ENCODE measurements around the gene CFAP299.
"Not testable (repeated sequence)": the region's sequence is repeated elsewhere in the genome, so short reads cannot be mapped to it uniquely, and the experiment has no call there.

CFAP299 gene

DNA sequence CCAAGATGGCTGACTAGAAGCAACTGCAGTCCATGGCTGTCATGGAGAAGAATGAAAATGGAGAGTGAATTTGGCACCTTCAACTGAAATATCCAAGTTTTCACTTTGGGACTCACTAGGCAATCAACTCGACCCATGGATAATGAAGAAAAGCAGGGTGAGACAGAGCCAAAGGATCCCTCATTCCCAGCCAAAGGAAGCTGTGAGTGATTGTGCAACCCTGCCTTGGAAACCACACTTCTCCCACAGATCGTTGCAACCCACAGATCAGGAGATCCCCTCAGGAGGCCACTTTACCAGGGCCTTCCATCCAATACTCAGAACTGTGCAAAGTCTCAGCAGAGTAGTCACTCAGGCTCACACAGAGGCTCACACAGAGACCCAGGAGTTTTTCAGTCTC is 4.5 kb downstream of the CFAP299 start:
- DNase-seq (ENCODE audit: low read depth), result peak; percentile 70
- TF ChIP-seq, protein P1, sequence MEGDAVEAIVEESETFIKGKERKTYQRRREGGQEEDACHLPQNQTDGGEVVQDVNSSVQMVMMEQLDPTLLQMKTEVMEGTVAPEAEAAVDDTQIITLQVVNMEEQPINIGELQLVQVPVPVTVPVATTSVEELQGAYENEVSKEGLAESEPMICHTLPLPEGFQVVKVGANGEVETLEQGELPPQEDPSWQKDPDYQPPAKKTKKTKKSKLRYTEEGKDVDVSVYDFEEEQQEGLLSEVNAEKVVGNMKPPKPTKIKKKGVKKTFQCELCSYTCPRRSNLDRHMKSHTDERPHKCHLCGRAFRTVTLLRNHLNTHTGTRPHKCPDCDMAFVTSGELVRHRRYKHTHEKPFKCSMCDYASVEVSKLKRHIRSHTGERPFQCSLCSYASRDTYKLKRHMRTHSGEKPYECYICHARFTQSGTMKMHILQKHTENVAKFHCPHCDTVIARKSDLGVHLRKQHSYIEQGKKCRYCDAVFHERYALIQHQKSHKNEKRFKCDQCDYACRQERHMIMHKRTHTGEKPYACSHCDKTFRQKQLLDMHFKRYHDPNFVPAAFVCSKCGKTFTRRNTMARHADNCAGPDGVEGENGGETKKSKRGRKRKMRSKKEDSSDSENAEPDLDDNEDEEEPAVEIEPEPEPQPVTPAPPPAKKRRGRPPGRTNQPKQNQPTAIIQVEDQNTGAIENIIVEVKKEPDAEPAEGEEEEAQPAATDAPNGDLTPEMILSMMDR (conservative IDR thresholded peaks at IDR 0.05; ENCODE audit: control insufficient read depth, insufficient read depth, low read depth, low read length), result no peak
- H3K4me3 ChIP-seq (ENCODE audit: control insufficient read depth, low read depth, low read length), result no peak overlapping the region

DNA sequence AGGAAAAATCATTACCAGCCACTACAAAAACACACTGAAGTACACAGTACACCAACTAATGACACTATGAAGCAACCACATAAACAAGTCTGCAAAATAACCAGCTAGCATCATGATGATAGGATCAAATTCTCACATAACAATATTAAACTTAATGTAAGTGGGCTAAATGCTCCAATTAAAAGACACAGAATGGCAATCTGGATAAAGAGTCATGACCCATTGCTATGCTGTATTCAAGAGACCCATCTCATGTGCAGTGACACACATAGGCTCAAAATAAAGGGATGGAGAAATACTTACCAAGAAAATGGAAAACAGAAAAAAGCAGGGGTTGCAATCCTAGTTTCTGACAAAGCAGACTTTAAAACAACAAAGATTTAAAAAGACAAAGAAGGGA is 7.2 kb downstream of the CFAP299 start:
- H3K4me3 ChIP-seq (ENCODE audit: control insufficient read depth, low read depth, low read length); DNase-seq (ENCODE audit: low read depth): not testable (repeated sequence)

DNA sequence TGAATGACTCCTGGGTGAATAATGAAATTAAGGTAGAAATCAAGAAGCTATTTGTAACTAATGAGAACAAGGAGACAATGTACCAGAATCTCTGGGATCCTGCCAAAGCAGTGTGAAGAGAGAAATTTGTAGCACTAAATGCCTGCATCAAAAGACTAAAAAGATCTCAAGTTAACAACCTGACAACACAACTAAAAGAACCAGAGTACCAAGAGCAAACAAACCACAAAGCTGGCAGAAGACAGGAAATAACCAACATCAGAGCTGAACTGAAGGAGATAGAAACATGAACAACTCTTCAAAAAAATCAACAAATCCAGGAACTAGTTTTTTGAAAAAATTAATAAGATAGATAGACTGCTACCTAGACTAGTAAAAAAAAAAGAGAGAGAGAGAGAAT is 8.4 kb downstream of the CFAP299 start:
- TF ChIP-seq, protein P1 (conservative IDR thresholded peaks at IDR 0.05; ENCODE audit: control insufficient read depth, insufficient read depth, low read depth, low read length), result no peak
- DNase-seq (ENCODE audit: low read depth), result no peak
- no peak overlapping the region for H3K4me3 ChIP-seq (ENCODE audit: control insufficient read depth, low read depth, low read length)

DNA sequence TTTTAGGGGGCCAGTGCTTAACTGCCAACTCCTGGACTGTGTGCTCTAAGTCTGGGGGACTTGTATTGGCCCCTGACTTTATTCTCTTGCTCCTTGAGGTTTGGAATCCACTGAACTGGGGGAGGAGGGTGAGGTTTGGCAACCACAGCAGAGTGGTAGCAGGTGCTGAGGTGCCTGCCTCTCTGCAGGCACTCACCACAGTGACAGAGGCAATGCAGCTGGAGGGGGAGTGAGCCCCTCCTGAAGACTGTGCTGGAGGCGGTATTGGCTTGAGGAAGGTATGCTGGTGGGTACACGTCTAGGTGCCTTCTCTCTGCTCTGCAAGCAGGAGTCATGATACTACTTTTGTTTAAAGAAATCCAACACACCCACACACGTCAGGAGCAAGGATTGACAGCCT is 24.6 kb downstream of the CFAP299 start:
- TF ChIP-seq, protein P1 (conservative IDR thresholded peaks at IDR 0.05; ENCODE audit: control insufficient read depth, insufficient read depth, low read depth, low read length), result no peak
- DNase-seq (ENCODE audit: low read depth), result no peak
- no peak overlapping the region for H3K4me3 ChIP-seq (ENCODE audit: control insufficient read depth, low read depth, low read length)

DNA sequence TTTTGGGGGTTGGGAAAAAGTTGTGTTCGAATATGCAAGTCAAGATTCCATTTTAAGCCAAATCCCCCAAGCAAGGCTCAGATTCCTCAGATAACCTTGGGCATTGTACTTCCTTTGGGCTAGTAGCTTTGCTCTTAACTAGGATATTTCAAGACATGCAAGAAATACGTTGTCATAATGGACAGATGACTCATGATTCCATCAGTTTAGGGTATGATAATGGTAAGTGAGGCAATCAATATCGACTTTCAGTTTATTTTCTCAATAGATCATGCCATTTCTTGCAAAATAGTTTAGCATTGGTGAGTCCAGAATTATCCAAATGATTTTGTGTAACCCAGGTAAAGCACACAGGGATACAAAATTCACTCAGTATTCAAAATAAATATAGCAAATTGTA is 25.4 kb downstream of the CFAP299 start:
- peak; percentile 47 for DNase-seq (ENCODE audit: low read depth)
- TF ChIP-seq, protein P1 (conservative IDR thresholded peaks at IDR 0.05; ENCODE audit: control insufficient read depth, insufficient read depth, low read depth, low read length), result no peak
- H3K4me3 ChIP-seq (ENCODE audit: control insufficient read depth, low read depth, low read length), result no peak overlapping the region

DNA sequence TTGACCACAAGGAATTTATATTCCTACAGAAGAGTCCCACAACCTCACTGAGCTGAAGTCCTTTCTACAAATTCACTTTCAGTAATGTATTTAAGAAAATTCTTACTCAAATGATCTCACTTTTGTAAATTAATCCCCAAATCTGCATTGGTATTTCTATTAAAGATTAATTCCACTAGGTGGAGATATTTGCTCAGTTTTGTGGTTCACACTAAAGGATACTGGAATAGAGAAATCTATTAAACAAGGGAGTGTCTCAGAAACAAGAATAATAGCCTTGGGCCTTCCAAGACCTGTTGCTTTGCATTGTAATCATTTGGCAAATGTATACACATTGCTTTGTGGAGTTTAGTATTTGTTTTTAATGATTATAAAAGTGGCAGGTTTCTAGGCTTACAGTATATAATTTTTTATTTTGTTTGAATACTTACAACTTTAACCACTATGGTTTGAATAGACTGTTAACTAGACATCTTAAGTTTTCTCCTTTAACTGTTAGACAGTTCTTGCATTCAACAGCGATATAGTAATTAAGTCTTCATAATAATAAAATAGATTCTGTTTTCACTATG is 25.9 kb downstream of the CFAP299 start:
- peak; percentile 48 for DNase-seq (ENCODE audit: low read depth)
- TF ChIP-seq, protein P1 (conservative IDR thresholded peaks at IDR 0.05; ENCODE audit: control insufficient read depth, insufficient read depth, low read depth, low read length), result peak; percentile 43

DNA sequence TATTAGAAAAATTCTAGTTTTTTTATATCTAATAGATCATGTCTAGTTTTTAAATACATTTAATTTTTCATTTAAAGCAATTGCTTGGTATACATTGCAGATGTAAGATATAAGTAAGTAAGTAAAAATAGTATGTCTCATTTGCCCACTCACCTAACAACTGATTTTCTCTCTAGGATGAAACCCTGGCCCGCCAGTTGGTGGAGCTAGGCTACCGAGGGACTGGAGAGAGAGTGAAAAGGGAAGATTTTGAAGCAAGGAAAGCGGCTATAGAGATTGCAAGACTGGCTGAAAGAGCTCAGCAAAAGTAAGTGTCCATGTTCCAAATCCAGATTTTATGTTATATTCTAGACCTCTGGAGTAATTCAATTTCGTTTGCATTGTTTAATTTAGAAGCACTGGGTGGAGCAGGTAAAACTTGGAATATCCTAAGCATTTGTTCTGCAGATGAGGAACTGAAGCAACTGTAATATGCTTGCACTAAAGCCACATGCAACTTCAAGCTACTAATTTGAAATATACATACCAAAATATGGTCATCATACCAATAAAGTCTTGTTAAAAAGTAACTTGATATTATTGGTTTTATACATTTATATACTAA is 27.1 kb downstream of the CFAP299 start:
- no peak overlapping the region for H3K4me3 ChIP-seq (ENCODE audit: control insufficient read depth, low read depth, low read length)
- peak; percentile 43 for DNase-seq (ENCODE audit: low read depth)
- TF ChIP-seq, protein P1 (conservative IDR thresholded peaks at IDR 0.05; ENCODE audit: control insufficient read depth, insufficient read depth, low read depth, low read length), result peak; percentile 72

More for the DNA sequence above, 25.9 kb downstream of the CFAP299 start:
- H3K4me3 ChIP-seq (ENCODE audit: control insufficient read depth, low read depth, low read length), result no peak overlapping the region

Data from fibroblast of mammary gland (primary cell).